HG02678 (cell line): Measurements from ENCODE around the gene USP2.

Source experiments
- ATAC-seq: cut with Tn5 transposase; IDR thresholded peaks from one replicate; pipeline ENCODE4 v1.9.1; 2021; ENCODE audit warnings: mild to moderate bottlenecking, moderate library complexity; ENCODE audit not compliant: unreplicated experiment

USP2 gene

GRCh38 chr11:119324189-119324588, 57.3 kb downstream of the USP2 start:
- no peak for ATAC-seq

- no peak for ATAC-seq
Observed at GRCh38 chr11:119323532-119324033, 57.9 kb downstream of the USP2 start.

GRCh38 chr11:119322921-119323531, 58.5 kb downstream of the USP2 start:
- ATAC-seq = no peak

- no peak for ATAC-seq
Observed at GRCh38 chr11:119322360-119322739, 59.1 kb downstream of the USP2 start.

- ATAC-seq = peak; percentile 48
Observed at GRCh38 chr11:119320776-119321524, 60.5 kb downstream of the USP2 start.

GRCh38 chr11:119320240-119320775, 61.2 kb downstream of the USP2 start:
- ATAC-seq = no peak

- ATAC-seq = no peak
Observed at GRCh38 chr11:119319700-119320239, 61.7 kb downstream of the USP2 start.

GRCh38 chr11:119319136-119319699, 62.3 kb downstream of the USP2 start:
- ATAC-seq = no peak

- no peak for ATAC-seq
Observed at GRCh38 chr11:119318240-119319135, 63.0 kb downstream of the USP2 start.

- ATAC-seq = no peak
Observed at GRCh38 chr11:119317592-119318239, 63.8 kb downstream of the USP2 start.

- no peak for ATAC-seq
Observed at GRCh38 chr11:119316729-119317591, 64.5 kb downstream of the USP2 start, which contains the start of gene MCAM. Gene MCAM (minus strand): TSS chr11:119317130. CDS start chr11:119317101, 29 bp downstream.

GRCh38 chr11:119316016-119316728, 65.3 kb downstream of the USP2 start:
- no peak for ATAC-seq

- ATAC-seq = peak; percentile 48
Observed at GRCh38 chr11:119315131-119316015, 66.1 kb downstream of the USP2 start.

- no peak for ATAC-seq
Observed at GRCh38 chr11:119314726-119315125, 66.8 kb downstream of the USP2 start.

- no peak for ATAC-seq
Observed at GRCh38 chr11:119310682-119311052, 70.8 kb downstream of the USP2 start.

- no peak for ATAC-seq
Observed at GRCh38 chr11:119309953-119310681, 71.4 kb downstream of the USP2 start.

- no peak for ATAC-seq
Observed at GRCh38 chr11:119309411-119309810, 72.1 kb downstream of the USP2 start.
